Measurements from ENCODE around the gene MAN1B1.

- TF ChIP-seq CTCF (IDR thresholded peaks at IDR 0.05) (no peak), EP300 (IDR thresholded peaks at IDR 0.05) (no peak), POLR2A (IDR thresholded peaks at IDR 0.05) (no peak)
Observed at GRCh38 chr9:137045294-137046087, 41.3 kb upstream of the MAN1B1 start.
